MM.1S (cell line): ENCODE measurements around the gene LSM14B.

Source experiments
- EZH2phosphoT487 ChIP-seq: fragments of 300-600 bp; sonication (generic); IDR thresholded peaks from 2 replicates; pipeline ENCODE4 v1.6.1; 2018; ENCODE audit warnings: antibody characterized with exemption, low read length
- TF ChIP-seq, protein P1 (sequence below): fragments of 300-600 bp; sonication (generic); IDR thresholded peaks from 2 replicates; pipeline ENCODE4 v1.5.1; 2016; ENCODE audit warnings: antibody characterized with exemption, low read length, mixed read lengths

DNA sequence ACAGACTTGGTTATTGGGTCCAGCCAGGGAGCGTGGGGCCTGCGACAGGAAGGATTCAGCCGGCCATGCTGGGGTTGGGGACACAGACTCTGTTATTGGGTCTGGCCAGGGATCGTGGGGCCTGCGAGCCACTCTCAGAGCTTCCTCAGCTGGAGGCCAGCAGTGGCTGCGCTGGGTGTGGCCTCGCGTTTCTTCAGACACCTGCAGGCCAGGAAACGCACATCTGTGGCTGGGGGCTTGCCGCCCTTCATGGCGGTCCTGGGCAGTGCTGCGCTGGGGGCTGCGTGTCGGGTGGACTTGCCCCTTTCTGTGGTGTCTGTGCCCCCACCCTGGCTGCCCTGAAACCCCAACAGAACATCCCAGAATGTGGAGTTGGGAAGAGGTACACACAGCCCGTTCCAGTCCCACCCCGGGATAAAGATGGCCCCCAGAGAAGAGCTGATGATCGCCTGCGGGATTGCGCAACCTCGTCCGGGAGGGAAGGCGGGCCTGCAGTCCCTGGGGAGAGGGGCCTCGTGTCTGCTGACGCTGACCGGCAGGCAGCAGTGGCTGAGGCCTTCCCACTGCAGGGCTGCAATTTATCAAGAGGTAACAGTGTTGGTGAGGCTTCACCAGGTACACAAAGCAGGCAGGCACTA lies 43.6 kb downstream of the LSM14B start:
- TF ChIP-seq, protein P1, sequence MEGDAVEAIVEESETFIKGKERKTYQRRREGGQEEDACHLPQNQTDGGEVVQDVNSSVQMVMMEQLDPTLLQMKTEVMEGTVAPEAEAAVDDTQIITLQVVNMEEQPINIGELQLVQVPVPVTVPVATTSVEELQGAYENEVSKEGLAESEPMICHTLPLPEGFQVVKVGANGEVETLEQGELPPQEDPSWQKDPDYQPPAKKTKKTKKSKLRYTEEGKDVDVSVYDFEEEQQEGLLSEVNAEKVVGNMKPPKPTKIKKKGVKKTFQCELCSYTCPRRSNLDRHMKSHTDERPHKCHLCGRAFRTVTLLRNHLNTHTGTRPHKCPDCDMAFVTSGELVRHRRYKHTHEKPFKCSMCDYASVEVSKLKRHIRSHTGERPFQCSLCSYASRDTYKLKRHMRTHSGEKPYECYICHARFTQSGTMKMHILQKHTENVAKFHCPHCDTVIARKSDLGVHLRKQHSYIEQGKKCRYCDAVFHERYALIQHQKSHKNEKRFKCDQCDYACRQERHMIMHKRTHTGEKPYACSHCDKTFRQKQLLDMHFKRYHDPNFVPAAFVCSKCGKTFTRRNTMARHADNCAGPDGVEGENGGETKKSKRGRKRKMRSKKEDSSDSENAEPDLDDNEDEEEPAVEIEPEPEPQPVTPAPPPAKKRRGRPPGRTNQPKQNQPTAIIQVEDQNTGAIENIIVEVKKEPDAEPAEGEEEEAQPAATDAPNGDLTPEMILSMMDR, result no peak
- TF ChIP-seq EZH2phosphoT487, result no peak
